Fibroblast of lung (primary cell): Measurements from ENCODE around the gene CNNM3.

Source experiments
- CTCF ChIP-seq, 2 donors: IDR thresholded peaks in 1 of 2; conservative IDR thresholded peaks in 1 of 2; 1 replicate in 1 of 2; 2 replicates in 1 of 2; pipeline ENCODE4 v1.5.1; 2011 to 2012; ENCODE audit warnings: low read length in 2 of 2, control low read depth in 1 of 2, inconsistent platforms in 1 of 2, low read depth in 1 of 2, mild to moderate bottlenecking in 1 of 2
- EZH2 ChIP-seq: IDR thresholded peaks from 2 replicates; pipeline ENCODE4 v1.5.1; 2012; ENCODE audit warnings: low read length, control low read depth, mild to moderate bottlenecking; ENCODE audit errors: missing control alignments

- TF ChIP-seq CTCF (conservative IDR thresholded peaks at IDR 0.05 in 1 of 2, IDR thresholded peaks at IDR 0.05 in 1 of 2; ENCODE audit: low read depth in 1 of 2, low read length in 2 of 2) = no peak
- no peak for TF ChIP-seq EZH2
Observed at GRCh38 chr2:96835830-96836229, 19.8 kb downstream of the CNNM3 start.
